Neural cell (in vitro differentiated cells): Measurements from ENCODE around the gene RAB40A.

Experiments used
- CTCF ChIP-seq: fragments of 450-650 bp; IDR thresholded peaks from 2 replicates; pipeline ENCODE4 v1.5.1; 2014; ENCODE audit warnings: antibody characterized with exemption, mild to moderate bottlenecking, moderate library complexity; ENCODE audit not compliant: poor library complexity, severe bottlenecking
- EZH2 ChIP-seq: fragments of 200-600, 300-800 bp; shearing (Covaris generic), sonication (generic); IDR thresholded peaks from 2 replicates; pipeline ENCODE4 v1.6.1; 2014; ENCODE audit warnings: antibody characterized with exemption, low read length, borderline replicate concordance, mild to moderate bottlenecking; ENCODE audit not compliant: insufficient read depth, poor library complexity, severe bottlenecking
- REST ChIP-seq: IDR thresholded peaks from 2 replicates; pipeline ENCODE4 v1.6.1; 2012; ENCODE audit warnings: borderline replicate concordance
- TAF1 ChIP-seq: IDR thresholded peaks from 2 replicates; pipeline ENCODE4 v1.6.1; 2012; ENCODE audit warnings: low read depth

DNA sequence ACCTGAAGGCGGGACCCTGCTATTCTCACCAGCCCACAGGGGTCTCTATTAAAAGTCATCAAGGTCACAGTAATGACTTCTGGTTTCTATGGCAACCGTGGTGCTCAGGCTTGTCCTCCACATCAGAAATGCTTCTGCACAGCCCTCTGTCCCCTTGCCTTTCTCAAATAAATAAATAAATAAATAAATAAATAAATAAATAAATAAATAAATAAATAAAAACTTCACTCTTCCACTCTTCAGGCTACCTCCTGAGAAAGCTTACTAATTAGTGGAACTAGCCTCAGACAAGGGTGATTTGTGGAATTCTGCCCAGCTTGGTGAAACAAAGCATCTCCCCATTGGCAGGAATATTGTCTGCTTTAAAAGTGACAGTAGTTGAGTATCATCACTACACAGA lies 5.5 kb upstream of the RAB40A start:
- TF ChIP-seq CTCF: no peak
- TF ChIP-seq REST: no peak
- no peak for TF ChIP-seq TAF1
- no peak for TF ChIP-seq EZH2
